AG09319 (cell line): ENCODE data around the gene CNNM2.

Experiments used
- DNase-seq: peaks from one replicate; pipeline ENCODE4 v3.0.0-alpha.2; 2010; ENCODE audit warnings: low read depth; ENCODE audit errors: extremely low read depth
- TF ChIP-seq, protein P1 (sequence below): IDR thresholded peaks from 2 replicates; pipeline ENCODE4 v1.5.1; 2011; ENCODE audit warnings: low read depth, mild to moderate bottlenecking, inconsistent platforms, low read length, moderate library complexity

Gene CNNM2

DNA sequence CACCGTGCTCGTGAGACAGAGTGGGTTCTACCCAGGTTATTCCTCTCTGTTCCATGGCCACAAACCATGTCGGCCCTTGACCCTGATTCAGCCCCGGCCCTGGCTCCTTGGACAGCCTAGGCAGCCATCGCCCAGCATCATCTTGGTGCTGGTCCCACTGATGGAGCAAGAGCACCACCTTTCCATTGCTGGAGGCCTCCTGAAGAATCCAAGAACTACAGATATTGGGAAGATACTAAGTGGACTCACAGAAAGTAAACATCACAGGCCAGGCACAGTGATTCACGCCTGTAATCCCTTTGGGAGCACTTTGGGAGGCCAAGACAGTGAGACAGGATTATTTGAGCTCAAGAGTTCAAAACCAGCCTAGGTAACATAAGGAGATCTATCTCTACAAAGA is 149.9 kb downstream of the CNNM2 start:
- DNase-seq, result no peak
- TF ChIP-seq, protein P1, sequence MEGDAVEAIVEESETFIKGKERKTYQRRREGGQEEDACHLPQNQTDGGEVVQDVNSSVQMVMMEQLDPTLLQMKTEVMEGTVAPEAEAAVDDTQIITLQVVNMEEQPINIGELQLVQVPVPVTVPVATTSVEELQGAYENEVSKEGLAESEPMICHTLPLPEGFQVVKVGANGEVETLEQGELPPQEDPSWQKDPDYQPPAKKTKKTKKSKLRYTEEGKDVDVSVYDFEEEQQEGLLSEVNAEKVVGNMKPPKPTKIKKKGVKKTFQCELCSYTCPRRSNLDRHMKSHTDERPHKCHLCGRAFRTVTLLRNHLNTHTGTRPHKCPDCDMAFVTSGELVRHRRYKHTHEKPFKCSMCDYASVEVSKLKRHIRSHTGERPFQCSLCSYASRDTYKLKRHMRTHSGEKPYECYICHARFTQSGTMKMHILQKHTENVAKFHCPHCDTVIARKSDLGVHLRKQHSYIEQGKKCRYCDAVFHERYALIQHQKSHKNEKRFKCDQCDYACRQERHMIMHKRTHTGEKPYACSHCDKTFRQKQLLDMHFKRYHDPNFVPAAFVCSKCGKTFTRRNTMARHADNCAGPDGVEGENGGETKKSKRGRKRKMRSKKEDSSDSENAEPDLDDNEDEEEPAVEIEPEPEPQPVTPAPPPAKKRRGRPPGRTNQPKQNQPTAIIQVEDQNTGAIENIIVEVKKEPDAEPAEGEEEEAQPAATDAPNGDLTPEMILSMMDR, result no peak

DNA sequence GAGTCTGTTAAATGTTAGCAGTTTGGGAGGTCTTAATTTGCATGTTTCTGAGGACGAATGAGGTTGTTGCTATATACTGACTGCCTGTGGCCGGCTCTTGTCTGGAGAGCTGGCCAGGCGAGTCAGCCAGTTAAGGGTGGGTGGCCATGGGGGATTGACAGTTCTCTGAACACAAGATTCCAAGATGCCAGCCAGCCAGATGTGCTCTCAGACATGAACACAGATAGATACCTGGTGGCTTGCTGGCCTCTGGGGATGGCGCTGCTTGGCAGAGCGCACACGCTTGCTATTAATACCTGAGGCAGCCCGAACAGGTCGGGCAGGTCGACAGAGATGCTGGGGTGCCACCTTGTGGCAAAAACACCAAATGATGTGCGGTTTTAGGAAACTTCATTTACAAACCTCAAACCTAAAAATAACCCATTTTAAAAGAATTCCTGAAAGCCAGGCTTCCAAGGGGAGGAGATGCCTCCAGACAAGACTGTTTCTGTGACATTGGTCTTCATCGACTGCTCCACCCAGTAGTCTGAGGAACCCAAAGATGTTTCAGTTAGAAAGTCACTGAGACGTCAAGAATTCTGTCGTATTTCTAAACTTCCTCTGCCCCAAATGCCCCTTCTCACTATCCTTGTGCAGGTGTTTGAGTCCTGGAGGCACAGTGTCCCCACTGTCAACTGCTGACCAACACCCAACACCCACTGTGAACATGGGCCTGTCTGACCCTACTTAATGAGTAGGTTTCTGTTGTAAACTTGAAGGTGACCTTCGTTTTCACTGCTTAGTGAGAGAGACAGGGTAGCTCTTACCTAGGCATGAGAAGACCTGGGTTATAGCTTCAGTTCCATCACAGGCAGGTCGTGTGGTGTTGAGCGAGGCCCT is 151.6 kb downstream of the CNNM2 start:
- TF ChIP-seq, protein P1, result peak; percentile 58
- no peak for DNase-seq

DNA sequence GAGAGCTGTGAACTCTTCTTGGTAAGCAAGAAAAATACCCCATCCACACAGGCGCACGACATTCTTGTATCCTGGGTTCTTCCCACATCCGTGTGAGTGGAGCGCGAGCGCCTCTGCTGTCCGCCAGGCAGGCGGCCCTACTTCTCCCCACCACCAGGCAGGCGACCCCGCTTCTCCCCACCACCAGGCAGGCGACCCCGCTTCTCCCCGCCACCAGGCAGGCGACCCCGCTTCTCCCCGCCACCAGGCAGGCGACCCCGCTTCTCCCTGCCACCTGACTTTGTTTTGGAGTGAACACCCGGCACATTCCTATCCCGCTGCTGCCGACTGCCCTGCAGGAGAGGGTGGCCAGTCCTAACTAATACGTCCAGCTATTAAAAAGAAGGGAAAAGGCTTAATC is 154.2 kb downstream of the CNNM2 start:
- no peak for DNase-seq
- TF ChIP-seq, protein P1, result no peak

DNA sequence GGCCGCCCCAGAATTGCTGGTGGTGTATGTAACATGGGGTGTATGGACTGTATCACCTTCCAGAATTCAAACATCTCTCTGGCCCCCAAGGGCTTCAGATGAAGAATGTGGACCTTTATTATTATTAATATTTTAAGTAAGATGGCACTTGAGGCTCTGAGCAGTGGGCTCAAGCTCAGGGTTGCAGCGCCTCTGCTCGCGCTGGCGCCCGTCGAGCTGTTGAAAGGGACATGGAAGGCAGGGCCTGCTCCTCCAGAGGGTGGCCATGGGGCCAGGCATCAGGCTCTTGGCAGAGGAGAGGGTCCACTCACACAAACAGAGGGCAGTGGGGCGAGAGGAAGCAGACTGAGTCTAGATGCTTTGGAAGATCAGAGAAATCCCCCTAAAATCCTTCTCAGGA is 154.8 kb downstream of the CNNM2 start:
- TF ChIP-seq, protein P1, result no peak
- no peak for DNase-seq

DNA sequence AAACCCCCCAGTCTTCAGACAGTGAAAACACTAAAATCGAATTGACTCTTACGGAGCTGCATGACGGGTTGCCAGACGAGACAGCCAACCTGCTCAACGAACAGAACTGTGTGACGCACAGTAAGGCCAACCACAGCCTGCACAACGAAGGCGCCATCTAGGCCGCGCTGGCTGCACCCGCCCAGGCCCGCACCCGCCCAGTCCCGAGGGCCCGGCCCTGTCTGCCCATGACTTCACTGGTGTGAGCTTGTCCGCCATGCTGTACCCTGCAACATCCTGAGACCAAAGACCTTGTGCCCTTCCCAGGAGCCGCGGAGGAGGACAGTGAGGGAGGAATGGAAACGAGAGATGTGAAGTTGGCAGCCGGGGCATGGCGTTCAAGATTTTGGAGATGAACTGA is 158.9 kb downstream of the CNNM2 start:
- DNase-seq, result no peak

DNA sequence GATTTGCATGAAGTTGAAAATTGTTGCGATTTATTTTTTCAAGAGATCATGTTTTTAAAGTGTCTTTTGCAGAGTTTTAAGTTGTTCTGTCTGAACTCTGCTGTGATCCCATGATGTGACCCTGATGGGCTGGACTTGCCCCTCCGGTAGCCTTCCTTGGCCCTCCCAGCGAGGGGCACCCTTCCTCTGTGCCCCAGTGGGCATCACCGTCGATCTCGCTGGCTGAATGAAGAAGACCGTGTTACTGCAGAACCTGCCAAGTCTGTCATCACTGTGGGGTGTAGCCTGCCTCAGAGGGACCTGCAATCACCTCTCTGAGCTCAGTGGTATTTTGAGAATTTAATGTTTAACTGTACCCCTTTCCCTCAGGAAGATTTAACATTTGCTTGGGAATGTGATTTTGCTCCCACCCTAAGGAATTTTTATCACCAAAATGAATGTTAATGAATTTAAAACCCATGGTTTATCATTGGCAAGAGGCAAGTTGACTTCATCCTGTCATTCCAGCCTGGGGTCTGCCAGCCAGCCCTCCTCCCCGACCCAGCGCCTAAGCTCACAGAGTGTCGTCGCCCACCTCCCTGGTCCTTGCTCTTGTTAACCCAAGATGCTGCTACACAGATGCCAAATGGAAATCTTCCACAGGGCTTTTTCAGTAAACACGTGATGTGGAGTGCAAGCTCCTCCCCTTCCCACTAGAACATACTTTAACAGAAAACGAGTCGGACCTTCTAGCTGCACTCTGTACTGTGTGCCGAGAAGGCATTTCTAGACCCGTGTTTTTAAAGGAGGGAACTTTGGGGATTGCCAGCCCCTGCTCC is 159.6 kb downstream of the CNNM2 start:
- TF ChIP-seq, protein P1, result no peak

More for the DNA sequence above, 158.9 kb downstream of the CNNM2 start:
- TF ChIP-seq, protein P1, result no peak

DNA sequence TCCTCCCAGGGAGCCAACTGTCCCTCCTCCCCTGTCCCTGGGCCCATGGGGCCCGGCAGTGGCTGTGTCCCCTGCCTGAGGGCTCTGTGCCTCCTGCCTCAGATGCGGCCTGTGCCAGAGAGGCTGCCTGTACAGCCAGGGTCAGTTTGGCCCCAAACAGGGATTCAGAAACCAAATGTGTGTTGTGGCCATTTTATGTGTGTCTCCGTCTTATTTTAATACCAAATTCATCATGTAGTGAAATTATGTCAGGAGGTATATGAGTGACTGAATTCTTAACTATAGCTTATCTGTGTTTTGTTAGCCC is 160.2 kb downstream of the CNNM2 start:
- TF ChIP-seq, protein P1, result no peak
- DNase-seq, result no peak

More for the DNA sequence above, 159.6 kb downstream of the CNNM2 start:
- no peak for DNase-seq
